HG03175 (cell line): ENCODE results near the gene FYB1.

Experiments used
- ATAC-seq: cut with Tn5 transposase; IDR thresholded peaks from one replicate; pipeline ENCODE4 v1.9.1; 2021; ENCODE audit warnings: mild to moderate bottlenecking, moderate library complexity; ENCODE audit not compliant: unreplicated experiment

The FYB1 gene

DNA sequence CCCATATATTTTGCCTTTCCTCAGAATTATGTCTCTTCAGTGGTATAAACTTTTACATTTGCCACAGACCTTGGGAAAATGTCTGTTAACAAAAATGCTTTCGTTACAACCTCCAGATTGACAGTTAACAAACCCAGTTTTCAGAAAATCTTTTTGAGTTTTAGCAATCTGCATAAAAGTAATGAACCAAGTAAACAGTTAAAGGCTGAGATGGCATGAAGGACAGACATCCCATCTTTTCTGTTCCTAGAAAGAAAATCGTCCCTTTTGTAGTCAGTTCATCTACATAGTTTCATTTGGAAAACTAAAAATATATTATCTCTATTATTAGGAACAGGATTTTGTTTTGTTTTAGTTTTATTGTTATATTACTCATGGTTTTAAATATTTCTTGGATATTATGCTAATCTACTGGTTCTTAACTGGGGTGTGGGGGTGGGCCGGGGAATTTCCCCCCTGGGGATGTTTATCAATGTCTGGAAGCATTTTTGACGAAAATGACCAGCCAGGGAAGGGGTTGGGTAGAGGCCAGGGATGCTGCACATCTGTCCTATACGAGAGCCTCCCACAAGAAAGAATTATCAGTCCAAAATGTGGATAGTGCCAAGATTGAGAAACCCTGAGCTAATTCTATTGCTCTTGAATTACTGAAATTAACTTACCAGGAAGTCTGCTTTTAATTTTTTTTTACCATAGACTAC, 11.9 kb downstream of the FYB1 start:
- ATAC-seq, result no peak

DNA sequence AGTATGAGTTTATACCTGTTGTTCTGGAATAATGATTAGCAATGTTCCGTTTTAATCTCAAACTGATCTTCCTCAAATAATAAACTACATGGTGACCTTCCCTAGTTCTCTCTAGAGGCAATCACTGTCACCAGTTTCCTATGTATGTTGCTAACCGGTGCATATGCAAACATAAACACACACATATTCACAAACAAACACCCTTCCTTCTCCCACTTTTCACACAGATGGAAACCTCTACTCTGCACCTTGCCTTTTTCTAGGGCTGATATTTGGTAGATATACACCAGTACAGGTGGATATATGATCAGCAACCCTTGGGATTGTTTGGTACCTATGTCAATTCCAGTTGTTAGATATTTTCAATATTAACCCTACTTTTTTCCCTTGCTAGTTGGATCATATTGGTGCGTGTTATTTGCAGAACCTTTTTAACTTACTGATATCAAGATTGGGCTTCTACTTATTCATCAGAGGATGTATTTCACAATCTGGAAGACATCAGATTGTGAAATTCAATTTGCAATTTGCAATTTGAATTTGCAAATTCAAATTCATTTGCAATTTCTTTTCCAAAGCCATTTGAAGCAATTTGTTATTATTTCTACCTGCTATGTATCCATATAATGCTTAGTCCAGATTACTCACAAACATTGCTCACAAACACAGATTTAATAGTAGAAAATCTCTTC, 12.6 kb downstream of the FYB1 start:
- no peak for ATAC-seq

DNA sequence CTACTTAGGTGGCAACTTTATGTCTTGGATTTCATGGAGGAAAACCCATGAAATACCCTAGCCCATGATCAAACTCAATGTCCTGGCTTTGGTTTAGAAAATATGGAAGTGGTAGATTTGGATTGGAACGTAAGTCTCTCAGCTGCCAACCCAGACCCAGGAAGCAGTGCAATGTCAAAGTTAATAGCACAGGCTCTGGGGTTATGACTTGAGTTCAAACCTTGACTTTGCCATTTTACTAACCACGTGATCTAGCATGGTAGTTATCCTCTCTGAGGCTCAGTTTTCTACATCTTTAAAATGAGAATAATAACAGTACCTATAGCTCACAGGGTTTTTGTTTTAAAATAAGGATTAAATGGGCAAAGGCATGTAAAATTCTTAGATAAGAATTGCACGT, 13.8 kb downstream of the FYB1 start:
- no peak for ATAC-seq

DNA sequence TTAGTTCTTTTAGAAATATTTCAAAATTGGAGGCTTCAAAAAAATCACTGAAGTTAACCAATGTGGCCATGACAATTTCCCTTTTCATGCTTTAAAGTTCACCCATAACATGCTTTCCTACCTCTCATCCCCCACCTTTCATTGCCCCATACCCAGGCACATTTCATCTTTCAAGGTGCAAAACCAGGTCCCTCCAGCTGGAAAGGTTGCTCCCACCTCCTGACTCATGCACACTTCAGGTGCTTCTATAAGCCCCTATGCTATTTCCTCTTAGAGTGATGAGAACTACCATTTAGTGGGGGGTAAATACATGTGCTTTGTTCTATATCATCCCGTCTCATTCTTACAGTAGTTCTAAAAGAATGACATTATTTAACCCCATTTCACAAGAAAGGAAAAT, 15.4 kb downstream of the FYB1 start:
- ATAC-seq, result no peak

DNA sequence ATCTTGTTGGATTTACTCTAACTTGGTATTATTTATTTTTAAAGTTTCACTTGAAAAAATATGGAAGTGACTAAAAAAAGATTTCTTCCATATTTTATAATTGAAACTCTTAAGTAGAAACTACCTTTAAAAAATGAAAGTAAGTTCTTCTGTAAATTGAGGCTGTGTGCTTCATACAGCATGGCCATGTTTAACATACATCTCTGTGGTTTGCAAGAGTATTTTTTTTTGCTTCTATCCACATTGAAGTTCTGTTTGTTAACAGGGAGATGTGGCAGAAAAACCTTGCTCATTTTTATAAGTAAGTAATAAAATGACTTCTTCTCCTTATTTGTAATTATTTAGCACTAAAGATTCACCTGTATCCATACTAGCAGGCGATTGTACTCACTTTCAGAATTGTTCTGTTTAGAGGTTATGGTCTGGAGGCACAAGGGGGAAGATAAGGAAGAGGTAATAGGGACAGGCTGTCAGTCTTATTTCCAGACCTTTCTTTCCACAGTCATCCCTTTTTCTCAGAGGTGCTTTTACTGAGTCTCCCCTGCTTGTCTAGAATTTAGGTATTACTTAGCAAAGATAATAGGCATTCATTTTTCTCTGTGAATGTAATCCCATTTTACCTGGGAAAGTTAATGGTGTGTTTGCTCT, 16.0 kb downstream of the FYB1 start:
- ATAC-seq, result no peak

DNA sequence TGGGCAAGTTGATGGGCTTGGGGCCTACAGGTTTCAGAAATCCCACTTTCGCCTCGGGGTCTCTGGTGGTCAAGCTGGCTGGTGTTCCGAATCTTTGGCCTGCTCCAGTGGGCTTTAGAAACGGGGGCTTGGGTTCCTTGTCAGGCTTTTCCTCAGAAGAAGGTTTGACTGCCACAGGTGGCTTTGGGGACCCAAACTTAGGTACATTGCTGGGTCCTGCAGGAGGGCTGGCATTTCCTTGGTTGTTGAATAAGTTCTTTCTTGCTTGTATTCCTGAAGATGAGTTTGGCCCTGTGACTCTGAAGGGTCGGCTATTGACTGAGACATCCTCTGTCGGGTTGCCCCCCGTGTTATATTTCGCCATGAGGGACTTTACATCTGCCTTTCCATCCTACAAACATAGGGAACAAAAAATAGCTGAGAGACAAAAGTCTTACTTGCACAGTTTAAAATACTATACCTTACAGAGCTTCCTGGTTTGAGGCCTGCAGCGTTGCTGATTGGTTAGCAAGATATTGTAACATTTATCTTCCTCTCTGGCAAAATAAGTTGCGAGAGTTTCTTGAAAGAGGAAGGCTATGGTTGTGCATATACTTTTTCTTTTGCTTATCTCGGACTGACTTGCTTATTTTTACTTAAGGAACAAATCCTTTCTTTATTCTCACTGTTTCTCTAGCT, 16.6 kb downstream of the FYB1 start:
- ATAC-seq, result no peak

DNA sequence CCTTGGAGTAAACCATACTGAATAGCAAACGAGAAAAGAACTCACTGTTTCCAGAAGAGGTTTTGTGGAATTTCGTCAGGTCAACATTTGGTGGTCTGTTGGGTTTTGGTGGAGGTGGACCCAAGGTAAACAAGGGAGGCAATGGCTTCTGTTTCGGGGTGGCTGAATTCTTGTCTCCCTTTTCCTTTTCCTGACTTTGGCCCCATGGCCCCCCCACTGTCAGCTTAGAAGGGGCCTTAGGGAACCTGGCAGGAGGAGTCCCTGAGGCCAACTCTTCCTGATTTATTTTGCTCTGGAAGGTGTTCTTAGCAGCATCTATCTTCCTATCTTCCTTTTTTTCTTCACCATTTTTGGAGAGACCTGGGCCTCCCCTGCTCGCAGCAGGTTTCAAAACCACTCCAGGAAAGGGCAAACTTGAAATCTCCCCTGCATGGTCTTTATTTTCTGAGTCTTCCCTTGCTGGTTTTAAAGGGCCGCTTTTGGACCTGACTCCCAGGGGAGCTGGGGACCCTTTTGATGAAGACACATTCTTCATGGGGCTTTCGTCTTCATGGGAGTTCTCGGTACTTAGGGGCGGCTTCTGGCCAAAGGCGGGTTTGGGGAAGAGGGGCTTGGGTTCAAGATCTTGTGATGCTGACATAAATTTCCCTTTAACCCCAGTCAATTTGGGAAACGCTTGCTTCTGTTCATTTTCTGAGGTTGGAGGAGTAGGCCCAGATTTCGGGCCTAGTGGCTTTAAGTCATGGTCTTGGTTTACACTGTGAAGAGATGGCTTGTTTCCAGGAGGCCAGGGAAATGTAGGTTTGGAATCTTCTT, 17.4 kb downstream of the FYB1 start:
- ATAC-seq, result no peak

DNA sequence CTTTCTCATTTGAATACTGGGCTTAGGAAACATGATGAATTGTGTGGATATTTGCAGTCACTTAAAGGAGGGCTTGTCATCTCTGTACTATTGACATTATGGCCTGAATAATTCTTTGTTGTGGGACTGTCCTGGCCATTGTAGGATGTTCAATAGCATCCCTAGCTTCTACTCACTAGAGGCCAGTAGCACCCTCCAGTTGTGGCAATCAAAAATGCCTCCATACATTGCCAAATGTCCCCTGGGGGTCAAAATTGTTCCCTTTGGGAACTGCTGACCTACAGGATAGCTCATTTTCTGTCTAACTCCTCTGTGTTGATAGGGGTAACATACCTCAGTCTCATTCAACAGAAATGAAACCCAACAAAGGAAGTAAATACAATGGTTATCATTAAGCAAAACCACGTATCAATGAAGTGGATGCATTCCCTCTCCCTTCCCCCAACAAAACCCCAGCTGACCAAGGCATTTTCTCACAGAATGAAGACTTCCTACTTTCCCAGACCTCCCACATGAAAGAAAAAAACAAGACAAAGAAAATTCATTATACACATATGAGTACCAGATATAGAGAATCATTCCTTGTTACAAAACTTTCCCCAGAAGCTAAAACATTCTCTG, 18.1 kb downstream of the FYB1 start:
- no peak for ATAC-seq

DNA sequence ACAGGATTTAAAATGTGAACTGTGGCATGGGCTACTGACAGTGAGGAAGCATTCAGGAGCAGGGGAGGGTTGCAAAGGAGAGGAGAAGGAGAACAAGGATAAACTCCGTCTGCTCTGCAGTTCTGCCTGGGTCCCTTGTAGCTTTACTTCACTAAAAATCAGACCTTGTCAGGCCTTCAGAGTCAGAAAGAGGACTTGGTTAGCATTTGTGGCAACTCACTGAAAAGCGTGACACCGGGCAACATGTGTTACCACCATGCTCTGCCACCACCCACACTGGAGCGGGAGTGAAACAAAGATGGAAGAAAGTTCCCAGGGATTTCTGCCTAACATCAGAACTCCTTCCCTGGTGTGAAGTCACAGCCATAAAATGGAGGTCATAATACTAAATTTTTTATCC, 19.3 kb downstream of the FYB1 start:
- no peak for ATAC-seq

DNA sequence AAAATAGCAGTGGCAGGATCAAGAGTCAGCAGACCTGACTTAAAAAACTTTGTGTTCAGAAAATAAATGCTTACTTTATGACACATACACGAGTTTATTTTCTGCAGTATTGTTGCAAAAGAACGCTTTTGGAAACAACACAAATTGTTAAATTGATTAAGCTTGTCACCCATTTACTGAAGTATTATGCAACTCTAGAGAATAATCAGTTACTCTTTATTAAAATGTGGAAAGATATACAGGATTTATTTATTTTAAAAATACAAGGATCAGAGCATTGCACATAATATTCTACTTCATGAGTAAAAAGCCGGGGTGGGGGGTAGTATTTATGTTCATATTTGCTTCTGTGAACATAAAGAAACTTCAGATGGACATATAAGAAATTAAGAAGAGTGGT, 20.0 kb downstream of the FYB1 start:
- ATAC-seq, result no peak

DNA sequence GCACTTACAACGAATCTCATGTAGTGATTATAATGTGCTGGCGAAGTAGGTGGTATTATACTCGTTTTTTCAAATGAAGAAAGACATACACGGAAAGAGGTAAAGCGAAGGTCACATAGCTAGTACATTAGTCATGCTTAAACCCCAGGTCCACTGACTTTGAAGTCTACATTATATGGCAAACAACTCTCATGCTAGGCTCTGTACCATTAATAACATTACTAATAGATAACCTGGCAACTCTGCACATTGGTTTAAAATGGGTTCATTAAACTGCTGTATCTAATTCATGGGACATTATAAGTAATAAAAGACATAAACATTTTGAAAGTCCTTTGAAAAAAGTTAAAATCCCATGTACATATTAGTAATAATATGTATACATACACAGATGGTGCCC, 21.2 kb downstream of the FYB1 start:
- ATAC-seq, result no peak

DNA sequence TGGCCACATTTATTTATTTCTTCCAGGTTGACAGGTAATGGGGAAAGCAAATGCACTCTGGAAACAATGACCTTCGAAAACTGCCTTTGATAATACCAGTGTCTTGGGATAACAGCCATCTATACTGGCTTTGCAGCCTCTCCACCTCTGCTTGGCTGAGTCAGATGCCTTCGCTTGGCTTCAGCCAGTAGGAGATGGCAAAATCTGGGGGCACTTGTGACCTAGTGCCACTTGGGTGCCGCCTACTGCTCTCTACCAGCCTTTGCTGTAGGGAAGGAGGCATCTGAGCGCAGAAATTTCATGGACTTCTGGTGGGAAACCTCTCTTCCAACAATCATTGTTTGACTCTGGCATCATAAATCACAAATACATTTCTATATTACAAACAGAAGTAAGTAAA, 21.8 kb downstream of the FYB1 start:
- ATAC-seq, result no peak

DNA sequence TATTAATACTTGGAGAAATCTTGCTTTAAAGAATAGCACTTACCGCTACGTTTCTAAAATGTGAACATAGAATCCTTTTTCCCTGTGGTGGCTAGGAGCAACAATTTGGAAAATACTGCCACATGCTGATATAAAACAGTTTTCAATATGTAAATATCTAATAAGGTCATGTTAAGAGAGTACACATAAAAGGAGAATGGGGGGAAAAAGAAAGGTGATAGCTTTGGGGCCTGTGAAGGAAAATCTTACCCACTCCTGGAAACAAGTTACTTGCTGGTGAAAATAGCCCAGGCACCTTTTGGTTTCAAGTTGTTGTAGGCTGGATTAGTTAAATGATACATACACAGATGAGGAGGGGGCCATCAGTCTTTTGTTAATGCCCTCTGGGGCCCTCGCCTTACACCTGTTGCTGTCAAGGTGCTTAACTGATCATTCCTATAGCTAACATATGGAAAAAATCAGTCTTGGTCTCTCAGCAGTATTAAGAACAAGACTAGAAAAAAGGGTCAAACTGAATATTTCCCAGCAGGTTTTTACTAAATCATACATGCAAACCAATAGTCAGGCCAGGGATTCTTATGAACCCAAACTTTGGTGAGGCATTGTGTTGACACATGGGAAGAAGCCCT, 24.1 kb downstream of the FYB1 start:
- no peak for ATAC-seq

DNA sequence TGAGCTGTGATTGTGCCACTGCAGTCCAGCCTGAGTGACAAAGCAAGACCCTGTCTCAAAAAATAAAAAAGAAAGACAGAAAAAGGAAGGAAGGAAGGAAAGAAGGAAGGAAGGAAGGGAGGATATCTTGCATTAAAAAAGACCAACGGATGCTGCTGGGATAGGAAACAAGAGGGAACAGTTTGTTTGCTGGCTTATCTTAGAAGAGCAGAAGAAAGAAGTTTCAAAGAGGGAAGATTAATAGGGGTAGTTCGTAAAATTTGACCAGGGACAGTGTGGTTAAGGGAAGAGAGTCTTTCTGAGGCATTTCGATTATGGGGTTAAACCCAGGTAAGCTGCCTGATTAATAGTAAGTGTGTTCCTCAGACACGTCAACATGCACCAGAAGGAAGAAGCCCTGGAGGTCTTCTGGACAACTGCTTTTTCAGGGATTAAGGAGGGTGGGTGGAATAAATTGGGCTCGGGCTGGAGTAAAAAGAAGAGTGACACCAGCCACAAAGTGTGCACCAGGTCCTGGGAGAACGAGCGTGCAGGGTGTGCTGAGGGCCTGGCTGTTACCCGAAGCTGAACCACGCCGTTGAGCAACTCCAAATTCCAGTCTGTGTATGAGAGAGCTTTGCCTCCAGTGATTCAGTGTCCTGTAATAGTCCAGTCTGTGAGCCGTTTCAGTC, 24.8 kb downstream of the FYB1 start:
- no peak for ATAC-seq

DNA sequence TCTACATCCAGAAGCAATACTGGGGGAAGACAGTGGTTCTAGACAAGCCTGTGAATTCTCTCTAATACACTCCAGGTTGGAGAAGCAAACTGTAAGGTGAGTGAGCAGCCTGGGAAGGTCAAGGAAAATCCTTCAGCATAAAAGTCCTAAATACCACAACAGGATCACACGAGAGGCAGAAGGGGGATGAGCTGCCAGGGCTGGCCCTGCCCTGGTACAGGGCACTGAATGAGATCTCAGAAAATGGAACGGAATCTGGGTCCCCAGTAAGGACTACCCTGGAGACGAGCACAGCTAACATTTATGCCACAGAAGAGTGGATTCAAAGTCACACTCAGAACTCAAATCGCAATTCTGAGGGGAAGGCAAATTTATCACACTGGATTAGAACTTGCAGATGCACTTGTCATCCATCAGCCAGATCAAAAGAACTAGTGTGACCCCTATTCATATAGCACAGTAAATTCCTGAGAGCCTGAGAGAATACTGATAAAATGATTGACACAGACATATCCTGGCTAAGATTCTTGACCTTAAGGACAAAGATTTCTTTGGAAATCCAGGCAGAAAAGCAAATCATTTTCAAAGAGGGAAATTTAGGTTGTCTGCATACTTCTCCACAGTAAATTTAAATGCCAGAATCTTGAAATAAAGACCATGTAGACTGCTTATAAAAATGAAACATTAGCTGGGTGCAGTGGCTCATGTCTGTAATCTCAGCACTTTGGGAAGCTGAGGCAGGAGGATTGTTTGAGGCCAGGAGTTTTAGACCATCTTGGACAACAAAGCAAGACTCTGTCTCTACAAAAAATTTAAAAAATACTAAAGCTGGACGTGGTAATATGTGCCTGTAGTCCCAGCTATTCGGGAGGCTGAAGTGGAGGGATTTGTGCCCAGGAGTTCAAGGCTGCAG, 25.6 kb downstream of the FYB1 start:
- ATAC-seq, result no peak

DNA sequence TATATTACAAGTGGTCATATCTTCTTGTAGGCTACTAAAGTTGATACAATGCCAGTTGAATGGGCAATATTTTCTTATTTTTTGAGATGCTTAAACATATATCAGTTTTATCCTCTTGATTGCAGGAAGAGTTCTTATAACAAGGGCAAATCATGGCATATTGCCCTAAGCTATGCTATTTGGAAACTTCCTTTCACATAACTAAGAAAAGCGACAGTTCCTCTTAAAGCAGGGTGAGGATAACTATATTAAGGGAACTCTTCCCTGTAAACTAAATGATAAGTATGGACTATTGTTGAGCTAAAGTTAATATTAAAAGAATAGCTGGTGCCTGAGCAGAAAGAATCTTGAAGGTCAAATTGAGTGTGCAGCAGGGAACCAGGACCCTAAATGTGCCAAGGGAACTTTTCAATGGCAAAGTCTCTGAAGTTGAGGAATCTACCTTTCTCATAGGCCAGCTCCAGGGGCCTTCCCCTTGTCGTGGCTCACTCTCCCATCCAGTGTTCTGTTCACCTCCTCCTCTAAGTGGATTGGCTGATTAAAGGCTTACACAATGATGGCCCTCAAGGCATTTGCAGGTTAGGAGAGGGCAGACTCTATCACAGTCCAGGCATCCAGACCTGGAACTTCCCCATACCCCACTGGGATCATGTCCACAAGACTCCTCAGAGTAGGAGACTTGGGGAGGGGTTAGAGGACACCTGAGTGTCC, 26.8 kb downstream of the FYB1 start:
- ATAC-seq, result no peak

DNA sequence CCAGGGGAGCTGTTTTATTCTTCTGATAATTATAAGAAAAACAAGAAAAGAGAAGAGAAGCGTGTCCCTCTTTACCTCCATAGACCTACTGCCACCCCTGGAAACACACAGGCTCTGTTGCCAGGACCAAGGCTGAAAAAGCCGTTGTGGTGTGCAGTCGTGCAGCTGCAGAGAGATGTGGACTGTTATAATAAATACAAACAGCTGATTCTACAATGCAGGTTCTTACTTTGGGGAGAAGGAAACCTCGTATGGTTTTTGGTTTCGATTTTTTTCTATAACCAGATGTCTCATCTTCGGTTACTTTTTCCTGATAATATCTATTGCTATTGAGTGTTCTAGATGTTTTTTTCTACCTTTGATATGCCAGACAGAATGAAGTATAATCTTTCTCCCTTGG, 28.1 kb downstream of the FYB1 start:
- no peak for ATAC-seq
